C4-2B (cell line): ENCODE measurements around the gene ATP2B2.
"Not testable (repeated sequence)": the region's sequence is repeated elsewhere in the genome, so short reads cannot be mapped to it uniquely, and the experiment has no call there.

Experiments
- H3K27ac ChIP-seq: fragments of 450-650 bp; 2 replicates; pipeline ENCODE4 v1.5.1; 2017
- CTCF ChIP-seq: fragments of 450-650 bp; conservative IDR thresholded peaks from 2 replicates; pipeline ENCODE4 v1.5.1; 2017; ENCODE audit warnings: mild to moderate bottlenecking
- ZFX ChIP-seq: fragments of 450-650 bp; IDR thresholded peaks from 2 replicates; pipeline ENCODE4 v1.6.1; 2017

The ATP2B2 gene

GRCh38 chr3:10305331-10305902 is 200.0 kb downstream of the ATP2B2 start:
- no peak overlapping the region for H3K27ac ChIP-seq
- TF ChIP-seq CTCF = no peak
- no peak for TF ChIP-seq ZFX

- TF ChIP-seq CTCF (no peak), ZFX (no peak)
- no peak overlapping the region for H3K27ac ChIP-seq
These were observed 200.5 kb downstream of the ATP2B2 start for GRCh38 chr3:10304905-10305304.

- TF ChIP-seq CTCF (no peak), ZFX (no peak)
- H3K27ac ChIP-seq = no peak overlapping the region
These were observed 201.6 kb downstream of the ATP2B2 start for GRCh38 chr3:10303785-10304184.

- no peak overlapping the region for H3K27ac ChIP-seq
- TF ChIP-seq CTCF (no peak), ZFX (no peak)
These were observed 202.3 kb downstream of the ATP2B2 start for GRCh38 chr3:10303105-10303504.

- no peak for TF ChIP-seq CTCF
- TF ChIP-seq ZFX = no peak
- H3K27ac ChIP-seq = no peak overlapping the region
These were observed 205.3 kb downstream of the ATP2B2 start for GRCh38 chr3:10300087-10300486.

GRCh38 chr3:10299679-10300078 is 205.7 kb downstream of the ATP2B2 start:
- TF ChIP-seq ZFX (no peak), CTCF (no peak)

GRCh38 chr3:10299175-10299574 is 206.2 kb downstream of the ATP2B2 start:
- TF ChIP-seq CTCF = no peak
- no peak for TF ChIP-seq ZFX
- no peak overlapping the region for H3K27ac ChIP-seq

More at GRCh38 chr3:10299679-10300078, 205.7 kb downstream of the ATP2B2 start:
- no peak overlapping the region for H3K27ac ChIP-seq

GRCh38 chr3:10298064-10298463 is 207.3 kb downstream of the ATP2B2 start:
- H3K27ac ChIP-seq = not testable (repeated sequence)
